NCI-H2227 treated with DMSO at 0.1 percent for 48 hours (cell line): ENCODE measurements around the gene RPL29.

Source experiments
- DNase-seq: peaks from one replicate; lab custom pipeline; 2025; lab: John Stamatoyannopoulos, UW

RPL29 gene

DNA sequence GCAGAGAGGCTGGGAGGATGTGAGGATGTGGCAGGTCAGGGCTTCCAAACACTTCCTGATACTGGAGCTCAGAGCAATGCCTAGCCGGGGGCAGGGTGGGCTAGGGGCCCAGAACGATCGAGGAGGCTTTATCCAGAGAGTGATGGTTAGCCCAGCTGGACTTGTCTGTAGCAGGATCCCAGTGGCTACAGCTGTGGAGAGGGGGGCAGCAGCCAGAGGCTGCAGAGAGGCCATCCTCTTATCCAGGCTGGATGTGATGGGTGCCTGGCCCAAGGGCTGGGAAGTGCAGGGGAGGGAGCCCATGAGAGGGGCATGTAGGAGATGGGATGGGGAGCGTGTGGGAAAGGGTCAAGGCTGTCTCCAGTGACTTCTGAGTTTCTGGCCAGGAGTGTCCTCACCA lies 48.9 kb downstream of the RPL29 start:
- no peak for DNase-seq

- no peak for DNase-seq
These were observed 49.6 kb downstream of the RPL29 start for GRCh38 chr3:51945926-51946705.

DNA sequence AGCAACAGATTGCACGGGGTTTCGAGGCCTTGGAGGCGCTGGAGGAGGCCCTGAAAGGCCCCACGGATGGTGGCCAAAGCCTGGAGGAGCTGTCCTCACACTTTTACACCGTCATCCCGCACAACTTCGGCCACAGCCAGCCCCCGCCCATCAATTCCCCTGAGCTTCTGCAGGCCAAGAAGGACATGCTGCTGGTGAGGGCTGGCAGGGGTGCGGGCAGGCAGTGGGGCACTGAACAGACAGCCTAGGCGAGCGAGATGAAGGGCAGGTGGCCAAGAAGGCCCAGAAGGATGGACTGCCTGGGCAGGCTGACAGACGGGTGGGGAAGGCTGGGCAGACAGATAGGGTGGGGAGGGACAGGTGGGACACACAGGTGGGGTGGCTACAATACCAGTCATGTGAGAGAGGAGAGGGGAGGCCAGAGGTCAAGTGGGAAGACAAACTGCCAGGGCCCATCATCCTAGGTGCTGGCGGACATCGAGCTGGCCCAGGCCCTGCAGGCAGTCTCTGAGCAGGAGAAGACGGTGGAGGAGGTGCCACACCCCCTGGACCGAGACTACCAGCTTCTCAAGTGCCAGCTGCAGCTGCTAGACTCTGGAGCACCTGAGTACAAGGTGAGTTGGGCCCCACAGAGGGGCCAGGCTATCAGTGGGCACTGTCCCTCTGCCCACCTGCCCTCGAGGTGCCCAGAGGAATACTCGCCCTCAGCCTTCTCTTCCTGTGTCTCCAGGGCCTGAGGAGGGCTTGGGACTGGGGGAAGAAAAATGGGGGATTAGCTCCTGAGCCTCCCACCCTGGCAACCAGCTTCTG lies 50.5 kb downstream of the RPL29 start:
- DNase-seq = no peak

GRCh38 chr3:51944451-51945021 lies 51.2 kb downstream of the RPL29 start:
- DNase-seq = no peak
